ENCODE data around the gene ANKRD45.
"Not testable (repeated sequence)": the region's sequence is repeated elsewhere in the genome, so short reads cannot be mapped to it uniquely, and the experiment has no call there.

The ANKRD45 gene

GRCh38 chr1:173568483-173568882, 101.2 kb downstream of the ANKRD45 start:
- Mint-ChIP-seq H3K4me1 (ENCODE audit: low read depth) (peaks cover 10% of the 10 kb centered on the region), H3K27ac (no peak overlapping the region), H3K4me3 (no peak overlapping the region), H3K27me3 (peaks cover 8% of the 10 kb centered on the region), H3K36me3 (ENCODE audit: low read depth) (no peaks in the 10 kb centered on the region), H3K9me3 (peaks cover 27% of the 10 kb centered on the region)

GRCh38 chr1:173563846-173564245, 105.8 kb downstream of the ANKRD45 start:
- H3K9me3 Mint-ChIP-seq: peaks cover 27% of the 10 kb centered on the region
- not testable (repeated sequence) for H3K4me3 Mint-ChIP-seq; H3K27ac Mint-ChIP-seq; H3K4me1 Mint-ChIP-seq (ENCODE audit: low read depth); H3K36me3 Mint-ChIP-seq (ENCODE audit: low read depth); H3K27me3 Mint-ChIP-seq

GRCh38 chr1:173562813-173563212, 106.8 kb downstream of the ANKRD45 start:
- Mint-ChIP-seq H3K36me3 (ENCODE audit: low read depth) (no peaks in the 10 kb centered on the region), H3K27me3 (peaks cover 8% of the 10 kb centered on the region)

GRCh38 chr1:173561263-173561662, 108.4 kb downstream of the ANKRD45 start:
- H3K27ac Mint-ChIP-seq: no peak overlapping the region

More at GRCh38 chr1:173562813-173563212, 106.8 kb downstream of the ANKRD45 start:
- peaks cover 19% of the 10 kb centered on the region for H3K9me3 Mint-ChIP-seq
- no peak overlapping the region for H3K4me3 Mint-ChIP-seq
- H3K27ac Mint-ChIP-seq: no peak overlapping the region
- H3K4me1 Mint-ChIP-seq (ENCODE audit: low read depth): peaks cover 2% of the 10 kb centered on the region

GRCh38 chr1:173560285-173560880, 109.3 kb downstream of the ANKRD45 start:
- Mint-ChIP-seq H3K4me3 (no peak overlapping the region), H3K4me1 (ENCODE audit: low read depth) (peaks cover 3% of the 10 kb centered on the region), H3K36me3 (ENCODE audit: low read depth) (no peaks in the 10 kb centered on the region), H3K27me3 (no peaks in the 10 kb centered on the region), H3K27ac (no peak overlapping the region), H3K9me3 (peaks cover 6% of the 10 kb centered on the region)

More at GRCh38 chr1:173561263-173561662, 108.4 kb downstream of the ANKRD45 start:
- Mint-ChIP-seq H3K36me3 (ENCODE audit: low read depth) (no peaks in the 10 kb centered on the region), H3K4me3 (no peak overlapping the region), H3K27me3 (no peaks in the 10 kb centered on the region), H3K9me3 (peaks cover 6% of the 10 kb centered on the region), H3K4me1 (ENCODE audit: low read depth) (peaks cover 3% of the 10 kb centered on the region)

Measured in stimulated activated naive CD8-positive, alpha-beta T cell treated with anti-CD3 and anti-CD28 coated beads, Interleukin-15, Interleukin-2, amounts not matched to agents 100 ng/mL and 50 ng/mL, for 24 hours (primary cell).